RWPE1 (cell line): ENCODE measurements around the gene SYNE2.

Source experiments
- CTCF ChIA-PET: fragments of 350-600 bp; sonication (Branson Sonifier 250); formaldehyde crosslinking; extraction: SDS; loops from one replicate; lab custom pipeline; 2021; lab: Yijun Ruan, JAX
- POLR2A ChIA-PET: fragments of 400-600 bp; formaldehyde crosslinking; extraction: SDS; loops from one replicate; lab custom pipeline; 2020; ENCODE audit warnings: antibody characterized with exemption; ENCODE audit not compliant: low non-redundant PET; lab: Yijun Ruan, JAX
- DNase-seq: peaks from one replicate; pipeline ENCODE4 v3.0.0; 2012; ENCODE audit warnings: low spot score
- H3K27ac ChIP-seq: fragments of 450-650 bp; 2 replicates; pipeline ENCODE4 v1.5.1; 2017
- TF ChIP-seq, protein P1 (sequence below): fragments of 450-650 bp; conservative IDR thresholded peaks from 2 replicates; pipeline ENCODE4 v1.5.1; 2017; ENCODE audit warnings: low read depth, mild to moderate bottlenecking

SYNE2 gene

DNA sequence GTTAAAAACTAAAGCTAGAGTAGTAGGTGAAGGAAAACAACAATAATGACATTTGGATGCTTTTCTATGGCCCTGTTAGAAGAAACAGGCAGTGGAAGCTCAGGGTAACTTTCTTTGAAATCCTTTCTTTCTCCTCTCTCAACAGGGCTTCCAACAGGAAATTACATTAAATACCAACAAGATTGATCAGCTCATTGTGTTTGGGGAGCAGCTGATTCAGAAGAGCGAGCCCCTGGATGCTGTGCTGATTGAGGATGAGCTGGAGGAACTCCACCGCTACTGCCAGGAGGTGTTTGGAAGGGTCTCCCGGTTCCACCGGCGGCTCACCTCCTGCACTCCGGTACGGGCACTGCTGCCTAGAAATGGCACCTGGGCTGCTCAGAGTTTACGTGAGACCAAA is 359.9 kb downstream of the SYNE2 start:
- ChIA-PET CTCF (no interaction called here), POLR2A (no interaction called here)
- DNase-seq, result no peak
- TF ChIP-seq, protein P1, sequence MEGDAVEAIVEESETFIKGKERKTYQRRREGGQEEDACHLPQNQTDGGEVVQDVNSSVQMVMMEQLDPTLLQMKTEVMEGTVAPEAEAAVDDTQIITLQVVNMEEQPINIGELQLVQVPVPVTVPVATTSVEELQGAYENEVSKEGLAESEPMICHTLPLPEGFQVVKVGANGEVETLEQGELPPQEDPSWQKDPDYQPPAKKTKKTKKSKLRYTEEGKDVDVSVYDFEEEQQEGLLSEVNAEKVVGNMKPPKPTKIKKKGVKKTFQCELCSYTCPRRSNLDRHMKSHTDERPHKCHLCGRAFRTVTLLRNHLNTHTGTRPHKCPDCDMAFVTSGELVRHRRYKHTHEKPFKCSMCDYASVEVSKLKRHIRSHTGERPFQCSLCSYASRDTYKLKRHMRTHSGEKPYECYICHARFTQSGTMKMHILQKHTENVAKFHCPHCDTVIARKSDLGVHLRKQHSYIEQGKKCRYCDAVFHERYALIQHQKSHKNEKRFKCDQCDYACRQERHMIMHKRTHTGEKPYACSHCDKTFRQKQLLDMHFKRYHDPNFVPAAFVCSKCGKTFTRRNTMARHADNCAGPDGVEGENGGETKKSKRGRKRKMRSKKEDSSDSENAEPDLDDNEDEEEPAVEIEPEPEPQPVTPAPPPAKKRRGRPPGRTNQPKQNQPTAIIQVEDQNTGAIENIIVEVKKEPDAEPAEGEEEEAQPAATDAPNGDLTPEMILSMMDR, result no peak
- no peak overlapping the region for H3K27ac ChIP-seq

DNA sequence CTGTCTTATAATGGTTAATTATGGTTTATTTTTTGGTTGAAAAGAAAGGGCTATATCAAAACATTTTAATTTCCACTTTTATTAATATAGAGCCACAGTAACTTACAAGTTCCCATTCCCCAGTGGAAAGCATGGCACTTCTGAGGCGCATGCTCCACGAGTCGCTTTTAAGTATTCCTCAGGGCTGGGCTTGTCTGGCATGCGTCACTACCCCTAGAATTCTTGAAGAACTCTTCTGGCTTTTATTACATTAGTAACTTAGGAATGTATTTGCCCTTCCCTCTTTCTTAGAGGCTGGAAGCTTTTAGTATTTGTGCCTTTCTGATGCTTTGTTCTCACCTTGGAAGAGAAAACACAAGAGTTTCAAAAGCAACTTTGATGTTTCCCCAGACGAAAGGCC is 360.3 kb downstream of the SYNE2 start:
- POLR2A ChIA-PET, result no interaction called here
- no peak for DNase-seq
- TF ChIP-seq, protein P1, result no peak
- CTCF ChIA-PET, result no interaction called here
- no peak overlapping the region for H3K27ac ChIP-seq

DNA sequence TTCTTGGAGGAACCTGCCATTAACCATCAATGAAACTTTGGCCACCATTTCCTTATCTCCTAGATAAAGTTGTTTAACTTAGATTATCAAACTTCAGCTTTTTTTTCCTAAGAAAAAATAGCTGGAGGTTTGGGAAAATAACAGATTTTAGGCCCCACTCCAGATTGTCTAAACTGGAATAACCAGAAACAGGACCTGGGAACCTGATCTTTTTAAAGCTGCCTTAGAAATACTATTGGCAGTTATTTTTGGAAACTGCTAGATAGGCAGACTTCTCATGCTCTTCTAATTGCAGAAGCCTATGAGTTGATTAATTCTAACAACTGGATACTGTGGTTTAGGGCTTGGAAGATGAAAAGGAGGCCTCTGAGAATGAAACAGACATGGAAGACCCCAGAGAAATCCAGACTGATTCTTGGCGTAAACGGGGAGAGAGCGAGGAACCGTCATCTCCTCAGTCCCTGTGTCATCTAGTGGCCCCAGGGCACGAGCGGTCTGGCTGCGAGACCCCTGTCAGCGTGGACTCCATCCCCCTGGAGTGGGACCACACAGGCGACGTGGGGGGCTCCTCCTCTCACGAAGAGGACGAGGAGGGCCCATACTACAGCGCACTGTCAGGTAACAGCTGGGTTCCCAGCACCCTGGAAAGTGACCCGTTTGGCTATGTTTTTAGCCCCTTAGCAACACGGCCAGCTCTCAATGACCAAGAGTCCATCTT is 361.2 kb downstream of the SYNE2 start:
- TF ChIP-seq, protein P1, result no peak
- CTCF ChIA-PET, result no interaction called here
- POLR2A ChIA-PET, result no interaction called here
- DNase-seq, result no peak
- H3K27ac ChIP-seq, result no peak overlapping the region

DNA sequence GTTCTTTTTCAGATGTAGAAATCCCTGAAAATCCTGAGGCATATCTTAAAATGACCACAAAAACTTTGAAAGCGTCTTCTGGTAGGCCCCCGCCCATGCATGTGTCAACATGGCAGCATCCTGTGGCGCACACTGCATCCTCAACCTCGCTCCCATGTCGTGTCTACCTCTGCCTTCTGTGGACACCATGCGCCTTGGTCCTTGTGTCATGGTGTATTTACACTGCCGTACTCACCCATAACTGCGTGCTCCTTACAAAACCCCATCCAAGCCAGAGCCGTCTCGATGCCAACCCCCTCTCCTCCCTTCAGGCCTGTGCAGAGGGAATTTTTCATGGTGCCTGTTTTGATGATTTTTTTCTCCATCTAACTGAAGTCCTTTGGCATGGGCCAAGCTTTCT is 362.5 kb downstream of the SYNE2 start:
- CTCF ChIA-PET, result no interaction called here
- DNase-seq, result no peak
- TF ChIP-seq, protein P1, result no peak
- POLR2A ChIA-PET, result no interaction called here
- H3K27ac ChIP-seq, result no peak overlapping the region

DNA sequence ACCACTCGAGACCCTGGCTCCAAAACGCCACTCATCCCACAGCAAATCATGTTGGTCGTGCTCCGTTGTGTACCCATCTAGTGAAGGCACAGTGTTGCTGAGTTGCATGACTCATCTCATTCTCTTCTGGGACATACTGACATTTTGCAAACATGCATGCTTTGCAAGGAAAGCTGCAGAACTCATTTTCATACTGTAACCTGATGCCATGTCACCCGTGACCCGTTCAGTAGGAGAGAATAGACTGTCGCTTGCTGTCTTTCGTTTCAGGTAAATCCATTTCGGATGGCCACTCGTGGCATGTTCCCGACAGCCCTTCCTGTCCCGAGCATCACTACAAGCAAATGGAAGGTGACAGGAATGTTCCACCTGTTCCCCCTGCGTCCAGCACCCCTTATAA is 363.2 kb downstream of the SYNE2 start:
- CTCF ChIA-PET, result no interaction called here
- TF ChIP-seq, protein P1, result no peak

DNA sequence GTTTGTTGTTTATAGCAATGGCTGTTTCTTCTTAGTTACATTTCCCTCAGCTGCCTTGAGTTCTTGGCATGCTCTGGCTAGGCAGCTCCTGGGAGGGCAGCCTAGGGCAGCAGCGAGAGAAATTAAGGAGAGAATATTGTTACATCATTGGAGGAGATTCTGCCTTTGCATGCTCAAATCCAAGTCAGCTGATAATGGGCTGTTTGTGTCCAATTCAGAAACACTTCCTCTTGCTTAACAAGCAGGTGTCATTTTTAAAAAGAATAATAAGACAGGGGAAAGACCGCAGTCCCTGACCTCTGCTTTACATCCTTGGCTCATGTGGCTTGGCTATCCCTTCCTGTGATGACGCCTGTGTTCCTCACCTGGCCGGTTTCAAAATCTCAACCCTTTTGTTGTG is 364.5 kb downstream of the SYNE2 start:
- CTCF ChIA-PET, result no interaction called here
- no peak overlapping the region for H3K27ac ChIP-seq
- TF ChIP-seq, protein P1, result no peak
- DNase-seq, result no peak
- POLR2A ChIA-PET, result no interaction called here

More for the DNA sequence above, 363.2 kb downstream of the SYNE2 start:
- DNase-seq, result no peak
- POLR2A ChIA-PET, result no interaction called here
- no peak overlapping the region for H3K27ac ChIP-seq
